ENCODE results near the gene COL21A1.

COL21A1 gene

DNA sequence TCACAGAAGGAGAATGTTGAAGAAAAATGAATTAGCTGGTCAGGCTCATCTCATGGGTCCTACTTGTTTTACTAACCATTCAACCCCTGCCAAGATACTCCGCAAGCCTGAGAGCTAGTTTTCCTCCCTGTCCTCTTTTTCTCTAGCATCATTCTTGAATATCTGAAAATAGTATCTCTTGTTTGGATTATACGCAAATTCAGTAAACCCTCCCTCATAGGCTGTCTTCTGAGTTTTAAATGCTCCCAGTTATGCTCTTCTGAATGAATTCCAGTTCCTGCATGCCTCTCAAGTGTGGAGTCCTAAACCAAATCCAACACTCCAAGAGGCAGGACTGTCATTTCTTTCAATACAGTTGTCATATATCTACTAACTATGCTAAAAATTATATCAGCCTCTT, 99.6 kb downstream of the COL21A1 start:
- Histone ChIP-seq H3K9ac (ENCODE audit: low read depth, low read length) (no peak overlapping the region), H3K9me3 (ENCODE audit: control insufficient read depth, insufficient read depth, low read length) (no peaks in the 10 kb centered on the region), H3K36me3 (ENCODE audit: insufficient read depth, low read length) (no peaks in the 10 kb centered on the region), H3K4me1 (ENCODE audit: insufficient read depth, low read length) (no peaks in the 10 kb centered on the region)

DNA sequence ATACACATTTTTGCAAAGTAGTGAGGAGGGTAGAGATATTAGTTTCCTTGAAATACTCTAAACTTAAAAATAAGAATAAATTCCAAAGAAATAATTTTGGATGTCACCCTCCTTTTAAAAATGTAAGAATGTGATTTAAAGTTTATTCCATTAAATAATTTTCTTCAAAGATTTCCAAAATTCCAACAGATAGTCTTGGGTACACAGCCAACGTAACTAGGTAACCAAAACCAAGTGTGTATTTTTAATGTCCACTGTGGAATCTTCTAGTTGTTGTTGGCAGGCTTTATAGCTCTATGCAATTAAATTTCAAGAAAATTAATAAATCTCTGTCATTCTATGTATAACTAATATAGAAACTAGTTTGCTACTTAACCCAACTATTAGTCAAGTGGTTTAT, 101.3 kb downstream of the COL21A1 start:
- H3K4me1 ChIP-seq (ENCODE audit: insufficient read depth, low read length), result no peaks in the 10 kb centered on the region
- H3K9ac ChIP-seq (ENCODE audit: low read depth, low read length), result no peak overlapping the region
- H3K36me3 ChIP-seq (ENCODE audit: insufficient read depth, low read length), result no peaks in the 10 kb centered on the region
- H3K9me3 ChIP-seq (ENCODE audit: control insufficient read depth, insufficient read depth, low read length), result no peaks in the 10 kb centered on the region

DNA sequence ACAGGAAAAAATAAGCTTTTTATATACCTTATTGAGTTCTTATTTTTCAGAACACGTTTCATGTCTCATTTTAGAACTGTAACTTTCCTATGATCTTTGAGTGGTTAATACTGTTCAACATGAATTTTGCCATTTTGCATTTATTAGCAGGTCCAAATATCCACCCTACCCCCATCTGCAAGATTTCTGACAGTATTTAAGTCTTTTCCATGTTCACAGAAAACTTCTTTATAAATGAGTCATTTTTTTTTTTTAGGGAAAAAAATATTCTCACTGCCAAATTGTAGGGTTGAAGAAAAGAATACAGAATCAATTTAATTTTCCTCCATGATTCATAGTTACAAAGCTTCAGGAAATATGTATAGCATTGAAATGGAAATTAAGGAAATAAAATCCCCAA, 101.8 kb downstream of the COL21A1 start:
- H3K4me1 ChIP-seq (ENCODE audit: insufficient read depth, low read length), result no peaks in the 10 kb centered on the region
- H3K9me3 ChIP-seq (ENCODE audit: control insufficient read depth, insufficient read depth, low read length), result no peaks in the 10 kb centered on the region
- H3K9ac ChIP-seq (ENCODE audit: low read depth, low read length), result no peak overlapping the region
- no peaks in the 10 kb centered on the region for H3K36me3 ChIP-seq (ENCODE audit: insufficient read depth, low read length)

DNA sequence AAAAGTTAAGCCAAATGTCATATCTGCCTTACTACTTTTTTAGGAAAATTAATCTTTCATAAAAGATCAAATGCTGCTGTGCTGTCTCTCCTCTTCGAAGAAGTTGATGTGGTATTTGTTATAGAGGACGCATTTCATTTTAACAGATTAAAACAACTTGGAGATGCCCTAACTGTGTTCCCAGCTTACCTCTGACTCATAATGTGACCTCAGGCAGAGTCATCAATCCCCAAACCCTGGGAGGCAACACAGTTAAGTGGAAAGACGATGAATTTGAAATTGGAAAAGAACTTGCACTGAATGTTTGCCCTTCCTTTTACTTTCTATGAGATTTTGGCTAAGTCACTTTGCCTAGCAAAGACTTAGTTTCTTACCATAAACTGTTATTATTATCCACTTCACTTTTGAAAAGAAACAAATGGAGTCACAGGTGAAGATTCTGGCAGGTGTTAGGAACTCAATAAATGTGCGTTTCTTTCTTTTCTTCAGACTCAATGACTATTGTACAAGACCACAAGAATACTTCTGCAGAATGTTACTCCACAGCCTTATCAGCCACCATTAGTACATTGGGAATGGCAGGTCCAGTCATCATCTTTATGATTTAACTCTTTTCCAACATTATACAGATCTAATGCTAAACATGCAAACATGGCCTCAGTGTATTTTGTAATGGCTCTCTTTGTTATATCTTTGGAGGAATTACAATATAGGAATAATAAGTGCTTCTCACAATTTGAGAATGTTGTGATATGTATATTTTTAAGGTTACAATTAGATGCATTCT, 102.6 kb downstream of the COL21A1 start:
- H3K36me3 ChIP-seq (ENCODE audit: insufficient read depth, low read length), result no peaks in the 10 kb centered on the region
- H3K9me3 ChIP-seq (ENCODE audit: control insufficient read depth, insufficient read depth, low read length), result no peaks in the 10 kb centered on the region
- H3K4me1 ChIP-seq (ENCODE audit: insufficient read depth, low read length), result no peaks in the 10 kb centered on the region
- no peak overlapping the region for H3K9ac ChIP-seq (ENCODE audit: low read depth, low read length)

DNA sequence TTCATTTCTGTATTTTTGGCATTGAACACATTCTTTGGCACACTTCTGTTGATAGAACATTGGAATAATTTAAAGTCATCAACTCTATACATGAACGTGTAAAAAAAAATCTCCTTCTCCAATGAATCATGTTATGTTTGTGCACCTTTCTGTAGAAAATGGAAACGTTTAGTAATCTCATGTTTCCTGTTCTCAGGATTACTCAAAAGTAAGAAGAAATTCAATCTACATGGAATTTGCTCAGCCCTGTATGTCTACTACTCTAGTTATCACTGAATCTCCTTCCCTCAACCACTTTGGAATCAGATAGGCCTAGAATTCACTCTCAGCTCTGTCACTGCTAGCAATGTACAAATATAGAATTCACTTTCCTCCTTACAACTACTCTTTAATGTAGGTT, 103.6 kb downstream of the COL21A1 start:
- Histone ChIP-seq H3K4me1 (ENCODE audit: insufficient read depth, low read length) (no peaks in the 10 kb centered on the region), H3K9me3 (ENCODE audit: control insufficient read depth, insufficient read depth, low read length) (no peaks in the 10 kb centered on the region), H3K36me3 (ENCODE audit: insufficient read depth, low read length) (no peaks in the 10 kb centered on the region), H3K9ac (ENCODE audit: low read depth, low read length) (no peak overlapping the region)

DNA sequence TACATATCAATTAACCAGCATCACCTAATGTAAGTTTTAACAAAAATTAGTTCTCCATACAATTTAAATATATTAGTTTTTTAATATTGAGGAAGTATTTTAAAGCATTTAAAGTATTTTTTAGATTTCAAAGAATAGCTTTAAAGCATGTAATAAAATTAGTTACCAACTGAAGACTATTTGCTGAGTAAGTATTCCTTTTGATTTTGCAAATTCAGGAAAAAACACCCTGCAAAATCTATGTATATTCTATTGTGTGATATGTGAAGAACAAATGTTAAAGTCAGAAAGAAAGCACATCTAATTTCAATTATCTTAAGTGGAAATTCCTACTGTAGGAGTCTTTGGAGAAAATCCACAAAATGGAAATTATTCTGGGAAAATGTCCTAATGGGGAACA, 107.3 kb downstream of the COL21A1 start:
- no peak overlapping the region for H3K9ac ChIP-seq (ENCODE audit: low read depth, low read length)
- H3K36me3 ChIP-seq (ENCODE audit: insufficient read depth, low read length), result no peaks in the 10 kb centered on the region
- H3K9me3 ChIP-seq (ENCODE audit: control insufficient read depth, insufficient read depth, low read length), result 0 out of 2 replicates have a peak, but pooled peaks cover 1% of the 10 kb centered on the region
- no peaks in the 10 kb centered on the region for H3K4me1 ChIP-seq (ENCODE audit: insufficient read depth, low read length)

DNA sequence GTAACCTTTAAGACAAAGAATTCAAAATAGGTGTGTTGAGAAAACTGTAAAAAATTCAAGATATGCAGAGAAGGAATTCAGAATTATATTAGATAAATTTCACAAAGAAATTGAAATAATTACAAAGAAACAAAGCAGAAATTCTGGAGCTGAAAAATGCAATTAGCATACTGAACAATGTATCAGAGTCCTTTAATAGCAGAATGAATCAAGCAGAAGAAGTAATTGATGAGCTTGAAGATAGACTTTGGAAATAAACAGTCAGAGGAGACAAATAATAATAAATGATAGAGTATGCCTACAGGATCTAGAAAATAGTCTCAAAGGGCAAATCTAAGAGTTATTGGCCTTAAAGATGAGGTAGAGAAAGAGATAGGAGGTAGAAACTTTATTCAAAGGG, 131.7 kb downstream of the COL21A1 start:
- Histone ChIP-seq H3K36me3 (ENCODE audit: insufficient read depth, low read length) (no peaks in the 10 kb centered on the region), H3K9ac (ENCODE audit: low read depth, low read length) (no peak overlapping the region), H3K9me3 (ENCODE audit: control insufficient read depth, insufficient read depth, low read length) (no peaks in the 10 kb centered on the region), H3K4me1 (ENCODE audit: insufficient read depth, low read length) (no peaks in the 10 kb centered on the region)

DNA sequence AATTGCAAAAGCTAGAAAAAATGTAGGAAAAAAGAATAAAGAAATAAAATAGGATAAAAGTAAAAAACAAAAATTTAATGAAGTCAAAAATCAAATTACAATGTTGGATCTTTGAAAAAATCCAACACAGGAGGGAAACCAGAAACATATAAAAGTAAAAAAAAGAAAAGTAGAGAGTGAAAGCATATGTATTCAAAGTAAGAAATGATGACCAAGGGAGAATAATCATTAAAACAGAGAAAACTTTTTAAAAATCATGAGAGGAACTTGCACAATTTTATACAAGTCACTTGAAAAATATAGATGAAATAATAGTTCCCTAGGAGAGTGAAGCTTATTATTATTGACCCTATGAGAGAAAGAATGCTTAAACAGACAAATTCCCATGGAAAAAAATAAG, 138.2 kb downstream of the COL21A1 start:
- H3K4me1 ChIP-seq (ENCODE audit: insufficient read depth, low read length), result no peaks in the 10 kb centered on the region
- no peaks in the 10 kb centered on the region for H3K36me3 ChIP-seq (ENCODE audit: insufficient read depth, low read length)

DNA sequence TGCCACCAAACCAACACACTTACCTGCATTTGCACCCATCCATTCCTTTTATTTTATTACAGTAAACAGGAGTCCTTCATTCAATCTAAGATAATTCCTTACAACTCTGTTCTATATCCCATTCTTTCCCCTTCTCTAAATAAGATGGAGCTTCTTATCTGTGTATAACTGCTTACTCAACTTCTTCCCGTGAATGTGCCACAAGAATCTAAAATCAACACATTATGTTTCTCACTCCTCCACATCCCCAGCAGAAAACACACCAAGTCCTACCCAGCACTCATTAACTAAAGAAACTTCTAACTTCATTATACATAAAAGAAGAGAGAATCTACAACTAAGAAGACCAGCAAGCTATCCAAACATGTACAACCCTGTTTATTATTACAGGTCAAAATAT, 141.1 kb downstream of the COL21A1 start:
- H3K36me3 ChIP-seq (ENCODE audit: insufficient read depth, low read length), result no peaks in the 10 kb centered on the region
- 0 out of 2 replicates have a peak, but pooled peaks cover under 1% of the 10 kb centered on the region for H3K4me1 ChIP-seq (ENCODE audit: insufficient read depth, low read length)
- H3K9ac ChIP-seq (ENCODE audit: low read depth, low read length), result no peak overlapping the region
- H3K9me3 ChIP-seq (ENCODE audit: control insufficient read depth, insufficient read depth, low read length), result no peaks in the 10 kb centered on the region

More for the DNA sequence above, 138.2 kb downstream of the COL21A1 start:
- no peak overlapping the region for H3K9ac ChIP-seq (ENCODE audit: low read depth, low read length)
- H3K9me3 ChIP-seq (ENCODE audit: control insufficient read depth, insufficient read depth, low read length), result no peaks in the 10 kb centered on the region

DNA sequence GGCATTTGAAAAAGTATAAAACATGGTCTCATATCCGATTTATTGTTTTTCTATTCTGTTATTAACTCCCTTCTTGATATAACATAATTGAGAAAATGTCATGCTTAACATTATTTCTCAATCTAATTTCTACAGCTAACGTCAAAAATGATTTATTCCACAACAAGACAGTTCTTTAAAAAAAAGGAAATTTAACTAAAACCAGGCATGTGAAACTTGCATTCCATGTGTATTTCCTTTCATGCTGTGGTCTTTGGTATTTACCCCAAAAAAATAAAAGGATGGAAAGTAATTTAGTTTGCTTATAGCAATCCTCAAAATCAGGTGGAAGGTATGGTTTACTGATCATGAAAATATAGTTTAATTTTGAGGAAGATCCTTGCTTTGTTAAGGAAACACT, 142.8 kb downstream of the COL21A1 start:
- Histone ChIP-seq H3K9me3 (ENCODE audit: control insufficient read depth, insufficient read depth, low read length) (no peaks in the 10 kb centered on the region), H3K4me1 (ENCODE audit: insufficient read depth, low read length) (0 out of 2 replicates have a peak, but pooled peaks cover 5% of the 10 kb centered on the region), H3K9ac (ENCODE audit: low read depth, low read length) (no peak overlapping the region), H3K36me3 (ENCODE audit: insufficient read depth, low read length) (no peaks in the 10 kb centered on the region)

DNA sequence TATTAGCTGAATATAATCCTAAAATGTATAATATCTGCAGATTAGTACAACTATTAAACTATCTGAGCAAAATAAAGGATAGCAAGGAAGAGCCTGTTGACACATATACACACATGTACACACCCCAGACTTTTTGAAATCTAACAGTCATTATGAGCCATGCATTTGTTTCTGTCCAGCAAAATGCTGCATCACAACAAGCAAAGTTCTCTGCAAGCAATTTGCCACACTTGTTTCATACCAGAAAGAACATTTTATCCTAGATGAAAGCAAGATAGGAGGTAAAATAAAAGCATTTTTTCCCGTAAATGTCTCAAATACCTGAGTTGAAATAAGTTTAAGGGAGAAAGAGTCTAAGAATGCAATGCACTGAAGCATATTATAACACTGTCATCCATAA, 145.2 kb downstream of the COL21A1 start:
- 0 out of 2 replicates have a peak, but pooled peaks cover 5% of the 10 kb centered on the region for H3K4me1 ChIP-seq (ENCODE audit: insufficient read depth, low read length)
- no peak overlapping the region for H3K9ac ChIP-seq (ENCODE audit: low read depth, low read length)
- H3K36me3 ChIP-seq (ENCODE audit: insufficient read depth, low read length), result no peaks in the 10 kb centered on the region
- H3K9me3 ChIP-seq (ENCODE audit: control insufficient read depth, insufficient read depth, low read length), result no peaks in the 10 kb centered on the region

DNA sequence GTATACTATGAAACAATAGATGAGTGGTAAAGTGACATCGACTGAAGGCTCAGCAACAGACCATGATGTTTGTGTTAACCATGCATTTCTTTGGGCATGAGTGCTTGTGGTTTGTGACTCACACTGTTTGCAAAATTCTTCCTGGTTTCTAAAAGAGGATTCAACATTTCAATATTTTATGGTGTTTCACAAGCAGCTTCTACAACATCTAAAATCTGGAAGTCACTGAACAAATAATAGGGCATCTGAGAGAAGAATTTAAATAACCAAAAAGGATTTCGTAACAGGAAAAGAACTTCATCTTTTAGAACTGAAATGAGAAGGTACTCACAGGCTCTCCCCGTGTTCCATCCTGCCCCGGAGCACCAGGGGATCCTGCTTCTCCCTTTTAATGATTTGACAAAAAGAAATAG, 146.2 kb downstream of the COL21A1 start:
- Histone ChIP-seq H3K36me3 (ENCODE audit: insufficient read depth, low read length) (no peaks in the 10 kb centered on the region), H3K4me1 (ENCODE audit: insufficient read depth, low read length) (0 out of 2 replicates have a peak, but pooled peaks cover 5% of the 10 kb centered on the region), H3K9ac (ENCODE audit: low read depth, low read length) (no peak overlapping the region), H3K9me3 (ENCODE audit: control insufficient read depth, insufficient read depth, low read length) (no peaks in the 10 kb centered on the region)

DNA sequence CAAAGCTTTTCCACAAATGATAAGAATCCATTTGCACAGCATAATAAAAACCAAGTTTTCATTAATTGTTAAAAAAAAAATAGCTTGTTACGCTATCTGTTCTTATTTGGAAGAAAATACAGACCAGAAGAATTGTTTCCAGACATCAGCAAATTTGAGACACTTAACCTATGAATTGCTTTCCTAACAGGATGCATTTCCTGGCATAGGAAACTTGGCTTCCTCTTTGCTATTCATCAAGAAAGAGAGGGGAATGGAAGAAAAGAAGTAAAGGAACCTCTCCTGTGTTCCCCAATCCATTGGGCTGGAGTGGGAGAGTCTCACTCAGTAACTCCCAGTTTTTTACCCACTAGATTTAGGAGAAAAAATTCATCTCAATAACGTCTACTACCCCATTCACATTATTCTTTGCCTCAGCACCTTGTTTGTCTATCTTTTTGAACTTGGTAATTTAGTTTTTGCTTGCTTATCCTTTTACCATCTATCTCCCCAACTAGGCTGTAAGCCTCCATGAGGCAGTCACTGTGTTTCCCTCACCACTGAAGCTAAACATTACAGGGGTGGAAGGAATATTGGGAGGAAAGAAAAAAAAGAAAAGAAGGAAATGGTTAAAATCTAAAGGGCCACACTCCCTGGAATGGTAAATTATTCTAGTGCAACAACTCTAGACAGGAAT, 150.3 kb downstream of the COL21A1 start:
- no peaks in the 10 kb centered on the region for H3K9me3 ChIP-seq (ENCODE audit: control insufficient read depth, insufficient read depth, low read length)
- 0 out of 2 replicates have a peak, but pooled peaks cover 5% of the 10 kb centered on the region for H3K4me1 ChIP-seq (ENCODE audit: insufficient read depth, low read length)
- H3K9ac ChIP-seq (ENCODE audit: low read depth, low read length), result no peak overlapping the region
- no peaks in the 10 kb centered on the region for H3K36me3 ChIP-seq (ENCODE audit: insufficient read depth, low read length)

DNA sequence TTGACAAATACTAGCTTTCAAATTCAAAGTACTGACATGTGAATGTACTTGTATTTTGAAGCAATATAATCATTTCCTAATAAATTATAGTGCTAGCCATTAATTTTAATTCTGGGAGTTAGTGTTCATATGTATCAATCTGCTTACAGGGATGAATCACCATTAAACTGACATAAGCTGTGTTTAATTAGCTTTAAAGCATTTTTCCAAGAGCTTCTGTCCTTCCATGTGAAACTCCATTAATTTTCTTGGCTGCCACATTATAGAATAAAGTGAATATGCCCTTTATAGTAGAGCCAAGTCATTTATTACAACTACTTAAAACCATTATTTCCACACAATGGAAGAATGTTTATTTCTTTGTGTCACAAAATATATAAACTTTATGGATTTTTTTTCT, 150.8 kb downstream of the COL21A1 start:
- Histone ChIP-seq H3K9me3 (ENCODE audit: control insufficient read depth, insufficient read depth, low read length) (no peaks in the 10 kb centered on the region), H3K9ac (ENCODE audit: low read depth, low read length) (no peak overlapping the region), H3K36me3 (ENCODE audit: insufficient read depth, low read length) (no peaks in the 10 kb centered on the region), H3K4me1 (ENCODE audit: insufficient read depth, low read length) (peaks cover 6% of the 10 kb centered on the region; the same call in 1 of the 2 replicates)

DNA sequence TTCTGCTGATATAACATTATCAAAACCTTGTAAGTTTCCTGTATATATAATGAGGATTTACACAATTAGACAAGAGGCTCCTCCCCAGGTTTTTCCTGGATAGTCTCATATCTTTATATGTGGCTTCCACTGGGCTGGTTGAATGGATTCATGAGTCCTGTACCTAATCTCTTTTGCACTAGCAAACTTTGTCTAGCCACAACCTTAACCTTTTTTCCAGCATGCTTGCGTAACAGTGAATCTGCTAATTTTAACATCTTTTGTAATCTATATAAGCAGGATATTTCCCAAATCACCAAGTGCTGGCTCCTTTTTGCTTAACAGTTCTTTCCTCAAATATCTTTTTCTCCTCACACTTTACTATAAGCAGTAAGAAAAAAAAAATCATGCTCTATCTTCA, 153.6 kb downstream of the COL21A1 start:
- H3K4me1 ChIP-seq (ENCODE audit: insufficient read depth, low read length), result peaks cover 10% of the 10 kb centered on the region; the same call in 1 of the 2 replicates
- H3K9ac ChIP-seq (ENCODE audit: low read depth, low read length), result no peak overlapping the region
- H3K36me3 ChIP-seq (ENCODE audit: insufficient read depth, low read length), result no peaks in the 10 kb centered on the region
- no peaks in the 10 kb centered on the region for H3K9me3 ChIP-seq (ENCODE audit: control insufficient read depth, insufficient read depth, low read length)
